GM21619 (cell line): ENCODE data around the gene ERCC8.
"Not testable (repeated sequence)": the region's sequence is repeated elsewhere in the genome, so short reads cannot be mapped to it uniquely, and the experiment has no call there.

ENCODE experiments used
- ATAC-seq: cut with Tn5 transposase; IDR thresholded peaks from one replicate; pipeline ENCODE4 v1.9.1; 2021; ENCODE audit not compliant: unreplicated experiment

ERCC8 gene

DNA sequence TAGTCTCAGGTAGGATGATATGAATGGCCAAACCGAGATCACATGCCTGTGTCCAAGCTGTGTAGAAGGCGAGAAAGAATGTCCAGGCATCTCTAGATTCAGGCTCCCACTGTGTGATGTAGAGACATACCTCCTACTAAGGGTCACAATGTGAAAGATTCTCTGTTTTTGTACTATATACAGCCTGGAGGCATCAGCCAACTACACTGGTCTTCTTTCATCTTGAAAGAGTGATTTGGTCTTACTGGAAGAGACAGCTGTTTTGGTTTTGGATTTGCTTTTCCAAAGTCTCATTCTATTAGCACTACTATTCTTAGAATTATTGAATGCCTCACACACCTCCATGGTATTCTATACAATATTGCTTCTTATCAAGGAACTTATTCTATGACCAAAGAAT lies 26.4 kb downstream of the ERCC8 start:
- ATAC-seq = no peak

DNA sequence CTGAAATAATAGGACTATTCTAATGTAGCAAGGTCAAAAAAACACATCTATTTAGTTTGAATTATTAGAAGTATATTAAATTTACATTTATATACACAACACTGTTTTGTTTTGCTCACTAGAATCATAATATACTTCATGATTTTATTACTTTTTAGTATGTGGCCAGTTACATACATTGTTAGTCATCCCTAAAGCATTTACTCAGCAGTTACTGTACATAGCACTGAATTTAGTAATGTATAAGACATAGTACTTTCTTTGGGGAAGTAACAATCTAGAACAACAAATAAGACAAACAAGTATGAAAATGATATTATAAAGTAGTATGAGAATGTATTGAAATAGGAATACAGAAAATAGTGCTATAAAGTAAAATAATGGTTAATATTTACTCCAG lies 28.2 kb downstream of the ERCC8 start:
- ATAC-seq = no peak

DNA sequence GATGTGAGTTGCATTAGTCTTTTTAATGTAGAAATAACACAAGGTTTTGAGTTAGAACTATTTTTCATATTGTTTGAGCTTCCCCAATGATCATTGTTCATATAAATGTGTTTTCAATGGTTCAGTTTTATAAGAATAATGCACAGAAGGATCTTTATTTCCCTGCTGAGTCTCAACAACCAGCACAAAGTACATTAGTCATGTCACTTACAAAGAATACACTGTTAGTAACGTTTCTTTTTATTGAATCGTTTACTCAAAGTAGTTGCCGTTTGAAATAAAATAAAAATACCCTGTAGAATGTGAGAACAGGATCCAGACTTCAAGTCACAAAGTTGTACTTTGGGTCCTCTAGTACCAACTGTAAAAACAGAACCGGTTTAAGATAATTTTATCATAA lies 41.5 kb downstream of the ERCC8 start:
- no peak for ATAC-seq

DNA sequence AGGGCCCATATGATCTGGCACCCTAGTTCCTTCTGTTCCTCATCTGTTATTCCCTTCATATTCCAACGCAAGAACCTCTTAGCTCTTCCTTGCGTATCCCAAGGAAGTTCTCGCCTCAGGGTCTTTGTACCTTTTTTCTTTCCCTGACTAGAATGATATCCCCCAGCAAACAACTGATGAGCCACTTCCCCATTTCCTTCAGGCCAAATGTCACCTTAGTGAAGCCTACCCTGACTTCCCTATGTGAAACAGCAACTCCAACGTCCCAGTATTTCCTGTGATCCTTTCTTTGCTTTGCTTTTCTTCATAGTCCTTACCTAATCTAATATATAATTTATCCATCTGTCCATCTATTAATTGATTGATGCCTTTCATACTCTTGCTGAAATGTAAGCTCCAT lies 47.9 kb downstream of the ERCC8 start:
- ATAC-seq = no peak

DNA sequence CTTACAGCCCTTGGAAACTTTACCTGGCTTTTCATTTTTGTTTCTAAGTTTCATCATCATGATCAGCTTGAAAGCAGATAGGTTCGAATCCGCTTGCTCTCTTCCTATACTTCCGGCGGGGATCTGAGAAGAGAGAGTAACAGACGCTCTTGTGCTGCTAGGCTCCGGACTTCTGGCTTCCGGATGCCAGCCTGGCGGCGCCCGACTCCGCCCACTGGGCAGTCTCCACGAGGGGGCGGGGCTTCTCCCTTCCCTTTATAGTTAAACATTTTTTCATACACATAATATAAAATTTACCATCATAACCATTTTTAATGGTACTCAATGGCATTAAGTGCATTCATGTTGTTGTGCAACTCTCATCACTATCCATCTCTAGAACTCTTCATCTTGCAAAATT lies 51.3 kb downstream of the ERCC8 start:
- ATAC-seq = no peak

DNA sequence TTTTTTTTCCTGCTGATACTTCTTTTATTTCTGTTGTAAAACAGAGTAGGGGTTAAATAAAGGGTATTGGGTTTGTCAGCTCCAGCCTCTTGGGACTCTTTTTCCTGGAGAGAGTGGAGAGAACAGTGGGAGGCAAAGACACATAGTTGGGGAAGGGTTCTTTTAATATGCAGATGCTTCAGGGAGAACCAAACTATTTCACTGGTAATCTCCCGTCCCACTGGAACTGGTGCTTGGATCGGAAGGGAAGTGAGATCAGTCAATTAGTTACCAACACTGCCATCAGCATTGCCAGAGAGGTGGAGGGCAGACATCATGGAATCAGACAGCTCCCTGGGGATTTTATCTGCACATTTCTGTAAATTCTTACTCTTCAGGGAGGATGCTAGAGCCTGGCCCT lies 53.2 kb downstream of the ERCC8 start:
- ATAC-seq = no peak

DNA sequence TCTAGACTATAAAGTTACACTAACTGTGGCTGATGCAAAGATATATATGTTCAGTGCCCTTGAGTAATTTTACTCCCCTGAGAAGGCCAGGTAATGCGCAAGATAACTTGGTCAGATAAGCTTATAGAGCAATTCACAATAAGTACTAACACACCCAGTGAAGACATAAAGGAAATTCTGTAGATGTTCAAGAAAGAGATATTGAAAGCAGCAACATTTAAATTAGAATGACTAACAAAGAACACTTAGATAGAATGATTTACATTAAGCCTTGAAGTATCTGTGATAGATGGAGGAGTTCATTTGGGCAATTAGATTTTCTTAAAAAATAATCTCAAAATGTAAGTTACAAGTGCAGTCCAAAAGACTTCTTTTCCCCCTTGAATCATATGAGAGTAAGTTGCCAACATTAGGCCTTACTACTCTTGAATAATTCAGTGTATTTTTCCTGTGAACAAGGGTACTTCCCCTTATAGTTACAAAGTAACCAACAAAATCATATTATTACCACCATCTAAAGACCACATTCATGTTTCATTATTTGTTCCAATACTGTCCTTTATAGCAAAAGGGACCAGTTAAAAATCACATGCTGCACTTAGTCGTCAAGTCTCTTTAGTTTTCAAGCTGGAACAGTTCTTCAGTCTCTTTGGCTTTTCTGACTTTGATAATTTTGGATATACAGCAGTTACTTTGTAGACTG lies 56.4 kb downstream of the ERCC8 start:
- no peak for ATAC-seq

DNA sequence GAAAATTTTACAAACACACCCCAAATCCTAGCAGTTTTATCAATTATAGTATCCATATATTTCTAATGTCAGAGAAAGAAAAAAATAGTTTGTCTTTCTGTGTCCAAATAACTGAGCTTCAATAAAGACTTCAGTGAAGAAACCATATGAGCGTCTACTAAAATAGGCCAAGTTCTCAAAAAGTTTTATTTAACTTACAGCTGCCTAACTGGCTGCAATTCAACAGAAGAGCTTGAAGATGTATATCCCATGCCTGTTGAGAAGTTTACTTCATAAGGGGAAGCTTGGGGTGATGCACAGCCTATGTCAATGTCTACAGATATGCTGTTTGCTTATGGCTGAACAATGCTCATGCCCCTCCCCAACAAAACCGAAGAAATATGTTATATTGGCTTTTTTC lies 57.1 kb downstream of the ERCC8 start:
- no peak for ATAC-seq

DNA sequence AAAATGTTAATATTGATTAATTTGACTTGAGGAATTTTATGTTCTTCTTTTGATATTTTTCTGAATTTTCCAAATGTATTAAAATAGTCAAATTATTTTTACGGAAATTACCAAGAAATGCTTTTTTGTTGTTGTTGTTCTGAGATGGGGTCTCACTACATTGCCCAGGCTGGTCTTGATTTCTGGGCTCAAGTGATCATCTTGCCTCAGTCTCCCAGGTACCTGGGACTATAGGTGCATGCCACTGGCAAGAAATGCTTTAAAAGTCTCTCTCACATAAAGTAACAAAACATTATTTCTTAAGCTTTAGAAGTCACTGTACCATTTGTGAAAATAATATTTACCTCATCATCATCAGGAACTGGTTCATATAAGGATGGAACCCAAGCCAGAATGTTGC lies 57.8 kb downstream of the ERCC8 start:
- ATAC-seq = no peak

DNA sequence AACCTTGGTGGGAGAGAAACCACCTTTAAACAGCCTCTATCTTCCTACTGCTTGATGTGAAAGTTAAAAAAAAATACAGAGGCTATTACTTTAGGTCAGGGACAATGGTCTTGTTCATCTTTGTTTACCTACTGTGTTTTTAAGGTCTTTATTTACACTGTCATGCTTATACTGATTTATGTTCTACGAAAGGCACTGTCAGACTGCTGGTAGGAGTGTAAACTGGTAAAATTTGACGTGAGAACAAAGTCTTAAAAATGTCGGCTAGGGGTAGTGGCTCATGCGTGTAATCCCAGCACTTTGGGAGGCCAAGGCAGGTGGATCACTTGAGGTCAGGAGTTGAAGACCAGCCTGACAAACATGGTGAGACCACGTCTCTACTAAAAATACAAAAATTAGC lies 58.7 kb downstream of the ERCC8 start:
- ATAC-seq = no peak

DNA sequence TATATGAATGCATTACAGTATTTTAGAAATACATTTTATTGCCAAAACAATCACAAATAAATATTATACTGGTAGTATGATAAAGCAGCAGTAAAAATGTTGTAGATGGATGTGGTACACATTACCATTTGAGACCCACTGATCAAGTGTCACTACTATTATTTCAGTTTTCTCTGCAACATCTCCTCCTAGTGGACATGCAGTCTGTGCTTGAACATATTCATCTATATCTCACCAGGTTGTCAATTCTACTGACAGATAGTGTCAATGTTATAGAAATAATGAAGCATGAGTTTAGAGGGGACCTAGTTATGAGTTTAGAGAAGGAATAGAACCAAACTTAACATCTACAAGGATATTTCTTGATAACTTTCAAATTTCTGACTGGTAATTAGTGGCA lies 61.6 kb downstream of the ERCC8 start:
- ATAC-seq = no peak

DNA sequence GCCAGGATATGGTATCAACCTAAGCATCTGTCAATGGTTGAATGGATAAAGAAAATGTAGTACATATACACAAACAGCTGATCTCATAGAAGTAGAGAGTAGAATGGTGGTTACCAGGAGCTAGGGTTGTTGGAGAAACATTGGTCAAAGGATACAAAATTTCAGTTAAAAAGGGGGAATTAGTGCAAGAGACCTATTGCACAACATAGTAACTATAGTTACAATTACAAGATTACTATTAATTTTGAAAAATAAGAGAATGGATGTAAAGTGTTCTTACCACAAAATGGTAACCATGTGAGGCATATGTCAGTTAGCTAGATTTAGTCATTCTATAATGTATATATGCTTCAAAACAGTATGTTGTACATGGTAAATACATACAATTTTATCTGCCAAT lies 72.0 kb downstream of the ERCC8 start:
- ATAC-seq = no peak

DNA sequence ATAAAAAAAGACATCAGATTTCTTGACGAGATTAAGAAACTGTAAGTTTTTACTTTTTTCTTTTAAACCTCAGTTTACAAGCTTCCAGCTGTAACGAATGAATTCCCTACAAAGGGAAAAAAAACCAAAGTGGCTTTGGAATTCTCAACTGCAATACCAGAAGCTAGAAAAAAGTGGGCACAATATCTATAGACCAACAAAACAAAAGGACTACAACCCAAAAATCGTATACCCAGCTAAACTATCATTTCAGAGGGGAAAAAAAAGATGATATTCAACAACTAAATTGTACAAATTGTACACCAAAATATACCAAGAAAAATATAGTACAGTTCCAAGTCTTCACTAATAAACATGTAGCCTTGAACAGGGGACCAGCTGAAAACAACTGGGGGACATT lies 74.0 kb downstream of the ERCC8 start:
- no peak for ATAC-seq

DNA sequence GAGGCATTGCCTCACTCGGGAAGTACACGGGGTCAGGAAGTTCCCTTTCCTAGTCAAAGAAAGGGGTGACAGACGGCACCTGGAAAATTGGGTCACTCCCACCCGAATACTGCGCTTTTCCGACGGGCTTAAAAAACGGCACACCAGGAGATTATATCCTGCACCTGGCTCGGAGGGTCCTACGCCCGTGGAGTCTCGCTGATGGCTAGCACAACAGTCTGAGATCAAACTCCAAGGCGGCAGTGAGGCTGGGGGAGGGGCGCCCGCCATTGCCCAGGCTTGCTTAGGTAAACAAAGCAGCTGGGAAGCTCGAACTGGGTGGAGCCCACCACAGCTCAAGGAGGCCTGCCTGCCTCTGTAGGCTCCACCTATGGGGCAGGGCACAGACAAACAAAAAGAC lies 84.3 kb downstream of the ERCC8 start:
- ATAC-seq = not testable (repeated sequence)

DNA sequence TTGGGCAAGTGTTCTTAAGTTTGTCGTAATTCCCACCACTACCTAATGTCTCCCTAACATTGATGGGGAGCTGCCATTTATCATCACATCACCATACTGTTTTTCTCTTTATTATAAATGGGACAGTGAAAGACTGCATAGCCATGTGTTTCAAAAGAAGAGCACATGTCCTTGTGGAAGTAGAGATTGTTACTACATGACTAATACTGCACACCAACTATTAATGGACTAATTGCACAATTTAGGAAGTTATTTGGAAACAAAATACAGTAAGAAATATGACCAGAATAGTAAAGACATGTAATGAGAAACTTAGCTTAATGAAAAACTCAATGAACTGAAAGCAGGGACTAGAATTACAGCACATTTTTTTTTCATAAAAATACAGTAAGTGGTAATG lies 88.8 kb downstream of the ERCC8 start:
- ATAC-seq = no peak

DNA sequence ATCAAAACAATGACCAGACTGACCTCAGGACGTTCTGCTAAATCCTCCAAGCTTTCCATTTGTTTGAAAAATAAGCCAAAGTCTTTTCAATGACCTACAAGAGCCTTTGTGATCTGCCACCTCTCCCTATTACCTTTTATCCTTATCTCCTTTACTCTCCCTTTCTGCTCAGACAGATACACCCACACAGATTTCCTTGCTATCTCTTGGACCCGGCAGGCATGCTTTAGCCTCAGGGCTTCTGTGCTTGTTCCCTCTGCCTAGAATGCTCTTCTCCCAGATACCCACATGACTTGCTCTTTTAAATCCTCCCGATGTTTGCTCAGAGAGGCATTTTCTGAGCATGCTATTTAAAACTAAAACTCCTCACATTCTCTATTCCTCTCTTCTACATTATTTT lies 91.9 kb downstream of the ERCC8 start:
- no peak for ATAC-seq

DNA sequence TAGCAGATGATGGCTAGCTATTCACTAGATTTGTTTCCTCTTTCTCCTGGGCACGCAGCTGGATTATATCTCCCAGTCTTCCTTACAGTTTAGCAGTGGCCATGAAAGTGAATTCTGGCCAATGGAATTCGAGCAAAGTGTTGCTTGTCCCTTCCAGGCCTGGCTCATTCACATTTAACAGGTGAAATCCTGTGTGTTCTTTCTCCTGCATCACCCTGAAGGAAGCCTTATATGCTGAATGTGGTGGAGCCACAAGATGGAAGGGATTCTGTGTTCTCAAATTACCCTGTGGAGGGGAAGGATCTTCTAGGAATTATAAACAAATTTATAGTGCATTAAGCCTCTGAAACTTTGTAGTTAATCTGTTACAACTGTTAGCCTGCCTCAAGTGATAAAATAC lies 92.6 kb downstream of the ERCC8 start:
- ATAC-seq = no peak

DNA sequence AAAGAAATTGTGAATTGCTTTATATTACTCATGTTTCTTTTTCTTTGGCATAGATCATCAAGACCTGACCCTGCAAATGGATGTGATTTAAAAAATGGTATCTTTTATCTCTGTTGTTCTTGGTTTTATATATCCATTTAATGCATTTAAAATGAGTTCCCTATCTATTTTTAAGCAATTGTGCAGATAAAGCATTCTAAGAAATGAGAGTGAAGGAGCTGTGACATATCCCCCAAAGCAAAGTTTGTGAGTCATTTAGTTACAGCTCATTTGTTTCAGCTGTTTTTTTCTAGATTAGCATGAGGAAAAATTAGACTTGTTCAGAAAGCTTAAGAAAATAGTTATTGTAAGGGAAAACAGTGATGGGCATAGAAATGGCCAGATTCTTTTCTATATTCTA lies 93.2 kb downstream of the ERCC8 start:
- no peak for ATAC-seq

DNA sequence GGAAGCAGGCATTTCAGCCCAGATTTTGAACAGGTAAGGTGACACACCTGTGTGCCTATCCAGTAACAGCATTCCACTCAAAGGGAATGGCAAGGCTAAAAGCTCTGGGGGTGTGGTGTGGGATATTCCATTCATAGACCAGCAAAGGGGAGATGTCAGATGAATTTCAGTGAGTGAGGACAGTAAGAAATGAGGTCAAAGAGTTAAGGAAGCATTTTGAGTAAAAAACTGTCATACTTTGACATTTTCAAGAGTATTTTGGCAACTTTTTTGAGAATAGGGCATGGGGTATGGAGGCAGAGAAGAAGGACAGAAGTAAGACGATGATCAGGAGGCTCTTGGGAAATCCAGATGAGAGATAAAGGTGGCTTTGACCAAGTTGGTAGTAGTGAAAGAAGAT lies 98.6 kb downstream of the ERCC8 start:
- no peak for ATAC-seq

DNA sequence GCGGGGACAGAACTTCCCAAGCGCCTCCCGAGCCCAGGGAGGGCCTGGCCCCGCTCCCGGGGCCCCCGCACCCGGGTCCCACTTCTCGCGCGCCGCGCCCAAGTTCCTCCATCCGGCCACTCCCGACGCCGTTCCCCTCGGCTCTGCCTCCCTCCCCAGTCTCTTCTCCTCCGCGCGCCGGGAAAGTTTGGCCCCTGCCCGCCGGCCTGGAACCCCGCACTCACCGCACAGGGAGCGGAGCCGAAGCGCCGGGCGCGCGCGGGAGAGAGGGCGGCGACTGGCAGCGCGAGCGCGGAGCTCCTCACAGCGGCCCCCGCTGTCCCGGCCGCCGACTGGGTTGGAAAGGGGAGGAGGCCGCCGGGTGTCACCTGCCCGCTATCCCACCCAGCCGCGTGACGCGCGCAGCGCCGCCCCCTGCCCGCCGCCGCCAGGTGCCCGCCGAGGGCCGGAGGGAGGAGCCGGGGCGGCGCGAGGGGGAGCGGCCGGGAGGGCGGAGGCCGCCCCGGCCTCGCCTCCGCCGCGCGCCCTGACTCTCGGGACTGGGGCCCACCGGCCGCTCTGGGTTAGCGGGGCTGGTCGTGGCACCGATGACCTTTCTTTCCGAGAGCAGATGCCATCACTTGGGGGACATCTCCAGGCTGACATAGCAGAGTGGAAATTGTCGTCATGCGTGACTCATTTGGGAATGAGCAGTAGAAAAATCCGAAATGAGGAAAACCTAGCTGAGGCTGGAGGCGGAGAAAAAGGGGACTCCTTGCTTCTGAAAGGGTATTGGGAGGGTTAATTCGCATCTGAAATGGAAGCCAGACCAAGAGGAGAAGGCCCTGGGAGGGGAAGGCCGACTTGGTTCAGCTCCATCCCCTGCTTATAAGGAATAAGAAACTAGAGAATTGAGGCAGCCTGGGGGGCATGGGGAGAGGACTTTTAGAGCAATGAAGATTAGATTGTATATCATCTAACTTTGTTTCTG lies 100.6 kb downstream of the ERCC8 start, which contains the start of gene ELOVL7:
Gene ELOVL7 (minus strand): TSS at position 334 of the 970 bp plus-strand sequence. CDS start 56,872 bp downstream, outside the sequence.
- peak; percentile 91 for ATAC-seq

DNA sequence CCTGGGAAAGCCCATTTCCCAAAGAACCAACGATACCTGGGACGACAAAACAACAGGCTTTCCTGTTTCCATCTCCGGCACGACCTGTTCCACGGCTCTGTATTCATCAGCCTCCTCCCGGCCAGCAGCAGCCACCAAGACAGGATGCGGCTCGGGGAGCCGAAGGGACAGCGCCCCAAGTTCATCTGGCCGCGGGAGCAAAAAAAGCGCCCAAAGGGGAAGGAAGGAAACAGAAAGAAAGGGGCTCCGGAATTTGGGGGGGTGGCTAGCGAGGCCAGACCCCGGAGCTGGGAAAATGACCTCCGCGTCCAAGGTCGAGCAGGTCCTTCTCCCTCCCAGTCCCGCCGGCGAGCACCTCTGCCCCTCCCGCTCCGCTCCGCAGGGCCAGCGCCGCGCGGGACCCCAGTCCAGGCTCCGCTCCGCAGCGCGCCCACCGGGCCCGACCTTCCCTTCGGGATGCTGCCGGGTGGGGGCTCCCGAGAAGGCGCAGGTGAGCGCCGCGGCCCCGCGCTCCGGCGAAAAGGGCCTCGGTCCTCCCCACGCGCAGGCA lies 101.4 kb downstream of the ERCC8 start:
- peak; percentile 34 for ATAC-seq

DNA sequence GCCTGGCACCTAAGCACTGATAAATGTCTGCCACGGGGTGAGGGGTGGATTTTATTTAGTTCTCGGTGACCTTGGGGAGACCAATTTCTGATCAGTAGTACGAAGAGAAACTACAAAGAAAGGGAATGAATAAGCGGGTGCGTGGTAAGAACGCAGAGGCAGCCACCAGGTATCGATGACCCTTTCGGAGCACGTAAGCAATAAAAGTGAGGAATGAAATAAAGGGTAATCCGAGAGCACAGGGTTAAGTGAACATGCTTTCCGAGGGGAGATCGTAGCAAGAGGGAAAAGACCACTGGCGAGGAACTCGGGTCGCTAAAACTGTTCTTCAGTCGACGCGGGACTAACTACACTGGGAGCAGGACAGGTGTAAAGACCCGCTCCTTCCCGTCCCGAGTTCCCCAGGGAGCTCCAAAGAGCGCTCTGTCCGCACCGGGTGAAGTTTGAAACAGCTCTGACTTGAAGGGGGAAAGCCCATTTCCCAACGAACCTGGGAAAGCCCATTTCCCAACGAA lies 101.9 kb downstream of the ERCC8 start:
- no peak for ATAC-seq
